ENCODE results near the gene BUD23.
"Not testable (repeated sequence)": the region's sequence is repeated elsewhere in the genome, so short reads cannot be mapped to it uniquely, and the experiment has no call there.

The BUD23 gene

GRCh38 chr7:73683056-73683787 is at the start of gene BUD23, which contains the start of gene DNAJC30:
Gene BUD23, plus strand, starts transcription at chr7:73683597. Its CDS starts 29 bp downstream, at chr7:73683626.
Gene DNAJC30, minus strand, starts transcription at chr7:73683453. Its CDS starts 30 bp downstream, at chr7:73683423.
- DNase-seq: peak; percentile 98

GRCh38 chr7:73633844-73634243 is 49.6 kb upstream of the BUD23 start:
- DNase-seq: no peak

- DNase-seq: no peak
These were observed 47.8 kb upstream of the BUD23 start for GRCh38 chr7:73635428-73636200.

GRCh38 chr7:73638911-73639310 is 44.5 kb upstream of the BUD23 start:
- DNase-seq: no peak

GRCh38 chr7:73642834-73643233 is 40.6 kb upstream of the BUD23 start:
- DNase-seq: no peak

GRCh38 chr7:73644688-73645286 is 38.6 kb upstream of the BUD23 start:
- DNase-seq: no peak

- DNase-seq: no peak
These were observed 37.7 kb upstream of the BUD23 start for GRCh38 chr7:73645643-73646174.

- DNase-seq: no peak
These were observed 36.3 kb upstream of the BUD23 start for GRCh38 chr7:73646785-73647724.

GRCh38 chr7:73647725-73648592 is 35.4 kb upstream of the BUD23 start:
- DNase-seq: peak; percentile 50

GRCh38 chr7:73648593-73649332 is 34.6 kb upstream of the BUD23 start:
- DNase-seq: no peak

GRCh38 chr7:73649576-73649975 is 33.8 kb upstream of the BUD23 start:
- no peak for DNase-seq

GRCh38 chr7:73650524-73650923 is 32.9 kb upstream of the BUD23 start:
- no peak for DNase-seq

- DNase-seq: no peak
These were observed 30.9 kb upstream of the BUD23 start for GRCh38 chr7:73652541-73652949.

GRCh38 chr7:73655309-73655708 is 28.1 kb upstream of the BUD23 start:
- DNase-seq: not testable (repeated sequence)

GRCh38 chr7:73659983-73660382 is 23.4 kb upstream of the BUD23 start:
- no peak for DNase-seq

- not testable (repeated sequence) for DNase-seq
These were observed 22.8 kb upstream of the BUD23 start for GRCh38 chr7:73660594-73660993.

- DNase-seq: no peak
These were observed 20.4 kb upstream of the BUD23 start for GRCh38 chr7:73663033-73663432.

GRCh38 chr7:73667344-73668102 is 15.9 kb upstream of the BUD23 start, which contains the start of gene VPS37D:
Gene VPS37D, plus strand, starts transcription at chr7:73667831. Its CDS starts 128 bp downstream, at chr7:73667959.
- DNase-seq: peak; percentile 94

GRCh38 chr7:73668103-73668885 is 15.1 kb upstream of the BUD23 start:
- no peak for DNase-seq

All from stimulated activated CD4-positive, alpha-beta T cell treated with anti-CD3 and anti-CD28 coated beads, Interleukin-15, amount 100 ng/mL, for 24 hours (primary cell).